ENCODE data around the gene ALMS1. TPM values are rescaled to one million over a fixed set of nuclear protein-coding genes. Genes with fewer than 3 reads are reported as not detected.
A peak's percentile ranks its signal among the peaks of the same experiment; 100 is the strongest.

The ALMS1 gene
- total RNA-seq (2012; rRNA removed), result 20.8 and 30.8 TPM in 2 replicates
- 20.7 and 52.8 TPM in 2 replicates for polyA plus RNA-seq (2012; rRNA removed)
- polyA plus RNA-seq (2012; cell fraction: cytosol; rRNA removed), result 3.0 and 5.5 TPM in 2 replicates
- 5.2 and 9.3 TPM in 2 replicates for polyA plus RNA-seq (2012; cell fraction: nucleus; rRNA removed; ENCODE audit: low replicate concordance)
- percentile 64 among the genes with signal in this experiment for Bru-seq, nascent RNA
- BruChase-seq, experiment 1, labeled RNA remaining after a 6-hour chase, result percentile 57 among the genes with signal in this experiment
- BruChase-seq, experiment 2, labeled RNA remaining after a 2-hour chase, result percentile 68 among the genes with signal in this experiment
- long read RNA-seq, partial matches to known transcripts, result 0 of 2 reads
- long read RNA-seq, other reads (novel, unspliced or antisense), result 2 of 2 reads

- H2BK120ac ChIP-seq (ENCODE audit: low read depth, low read length), result peak within 1 kb of the TSS; percentile 75
- H3K9me3 ChIP-seq (ENCODE audit: control insufficient read depth, insufficient read depth, low read length), result no peaks in the 10 kb centered on the region
- CTCF ChIA-PET, result interaction anchor here (0.6 kb wide), 1 partner anchor 10 kb away, joined by 3 read pairs; no protein-coding TSS in a partner anchor
- BruUV-seq (replicated peaks), result no TSS peak
- H3K36me3 ChIP-seq (ENCODE audit: control insufficient read depth, insufficient read depth, low read length), result no peaks in the 10 kb centered on the region
- no peaks in the 10 kb centered on the region; the same call in 1 of the 2 replicates for H4K20me1 ChIP-seq (ENCODE audit: insufficient read depth, low read length)
- peak within 1 kb of the TSS; percentile 73 for H3K14ac ChIP-seq (replicated peaks; ENCODE audit: low read depth, low read length)
- H3K4me3 ChIP-seq (ENCODE audit: insufficient read depth, low read depth, low read length), result peak within 1 kb of the TSS; percentile 96
- peak within 1 kb of the TSS; percentile 87 for H2BK5ac ChIP-seq (ENCODE audit: low read depth, low read length, poor library complexity, severe bottlenecking)
- 0% methylated on average over 24 of the region's 84 CpGs; no CpG with 5 or more reads in 1 of the 2 experiments for WGBS, 2 experiments (ENCODE audit: extremely low coverage in 2 of 2, insufficient read length in 1 of 2)
- H4K8ac ChIP-seq (ENCODE audit: low read depth in 2 of 2, low read length in 2 of 2), result peak within 1 kb of the TSS; percentile 87 to 94
- H3K18ac ChIP-seq (ENCODE audit: low read depth, low read length), result peak within 1 kb of the TSS; percentile 73; the same call in 1 of the 2 replicates
- peak within 1 kb of the TSS; percentile 66; the same call in 1 of the 2 replicates for H3K23ac ChIP-seq (ENCODE audit: low read depth, low read length)
- peaks cover 22 to 26% of the 10 kb centered on the region in 2 experiments for H3K79me1 ChIP-seq (ENCODE audit: low read depth in 1 of 2, low read length in 2 of 2)
- H3K9ac ChIP-seq (ENCODE audit: low read depth, low read length), result peak within 1 kb of the TSS; percentile 84
- TF ChIP-seq MAFK (IDR thresholded peaks at IDR 0.05; ENCODE audit: low read depth, low read length) (no peak), MAZ (IDR thresholded peaks at IDR 0.05; ENCODE audit: borderline replicate concordance, low read depth, low read length) (peak; percentile 73; the same call in 1 of the 2 replicates), CEBPB (IDR thresholded peaks at IDR 0.05; ENCODE audit: low read depth, low read length) (no peak), RAD21 (IDR thresholded peaks at IDR 0.05; ENCODE audit: low read length) (0 out of 2 replicates have a peak, but pooled peaks have one; percentile 5), POLR2A (IDR thresholded peaks at IDR 0.05; ENCODE audit: low read depth, low read length) (peak; percentile 56; the same call in 1 of the 2 replicates), BHLHE40 (IDR thresholded peaks at IDR 0.05; ENCODE audit: low read depth, low read length) (no peak), RCOR1 (IDR thresholded peaks at IDR 0.05; ENCODE audit: insufficient replicate concordance, low read length) (no peak), CTCF (conservative IDR thresholded peaks at IDR 0.05; ENCODE audit: low read depth, low read length) (0 out of 2 replicates have a peak, but pooled peaks have one; percentile 18), MXI1 (IDR thresholded peaks at IDR 0.05; ENCODE audit: borderline replicate concordance, low read depth, low read length) (peak; percentile 78; the same call in 1 of the 2 replicates)
- intact Hi-C loops (cut with micrococcal nuclease), result no loop called here
- H2BK20ac ChIP-seq (ENCODE audit: low read depth, low read length), result no peak within 1 kb of the TSS
- POLR2A ChIA-PET (ENCODE audit: unreplicated experiment), result no interaction called here
- H3K27ac ChIP-seq (ENCODE audit: insufficient read depth, low read length), result peak within 1 kb of the TSS; percentile 89
- peak within 1 kb of the TSS; percentile 36; the same call in 1 of the 3 replicates for H2BK15ac ChIP-seq (ENCODE audit: low read depth, low read length)
- peak within 1 kb of the TSS; percentile 100 for H2AFZ ChIP-seq (replicated peaks; ENCODE audit: low read length, poor library complexity)
- ATAC-seq (ENCODE audit: low read depth) (peak; percentile 88), DNase-seq (peak; percentile 85)
- H2AK5ac ChIP-seq (ENCODE audit: low read depth, low read length), result peak within 1 kb of the TSS; percentile 20; the same call in 1 of the 2 replicates
- peak within 1 kb of the TSS; percentile 69 for H3K4ac ChIP-seq (ENCODE audit: low read depth, low read length)
- H2AK9ac ChIP-seq (replicated peaks; ENCODE audit: low read depth, low read length, poor library complexity), result peak within 1 kb of the TSS; percentile 79
- H4K91ac ChIP-seq (ENCODE audit: insufficient read depth, low read depth, low read length), result peak within 1 kb of the TSS; percentile 61
- H3K56ac ChIP-seq (ENCODE audit: extremely low read depth, insufficient read depth, low read length), result peak within 1 kb of the TSS; percentile 91
- H3K4me2 ChIP-seq (ENCODE audit: low read depth, low read length), result peak within 1 kb of the TSS; percentile 95
- no peaks in the 10 kb centered on the region for H3K9me1 ChIP-seq (ENCODE audit: insufficient read depth, low read length)
- H3K27me3 ChIP-seq (ENCODE audit: control insufficient read depth, insufficient read depth, low read length), result no peaks in the 10 kb centered on the region; the same call in 1 of the 2 replicates
- no peaks in the 10 kb centered on the region for H3K4me1 ChIP-seq (ENCODE audit: control insufficient read depth, insufficient read depth, low read length)
- peak within 1 kb of the TSS; percentile 58 for H4K5ac ChIP-seq (ENCODE audit: low read depth, low read length)
- dilution Hi-C loops (cut with HindIII; ENCODE audit: low sequenced_read_pairs, unreplicated experiment), result no loop called here
- in situ Hi-C loops (cut with MboI; ENCODE audit: low sequenced_read_pairs), result no loop called here
Observed at GRCh38 chr2:73385504-73386341, at the start of gene ALMS1. Gene ALMS1 (plus strand): TSS chr2:73385836. CDS start chr2:73385869, 33 bp downstream.

Data from IMR-90 (cell line).